Measurements from ENCODE around the gene U2AF2.

U2AF2 gene

GRCh38 chr19:55621673-55622231 lies 33.1 kb upstream of the U2AF2 start:
- DNase-seq (ENCODE audit: low read depth in 2 of 2) = no peak

- DNase-seq (ENCODE audit: low read depth in 2 of 2) = no peak
Observed at GRCh38 chr19:55622242-55622969, 32.4 kb upstream of the U2AF2 start.

DNA sequence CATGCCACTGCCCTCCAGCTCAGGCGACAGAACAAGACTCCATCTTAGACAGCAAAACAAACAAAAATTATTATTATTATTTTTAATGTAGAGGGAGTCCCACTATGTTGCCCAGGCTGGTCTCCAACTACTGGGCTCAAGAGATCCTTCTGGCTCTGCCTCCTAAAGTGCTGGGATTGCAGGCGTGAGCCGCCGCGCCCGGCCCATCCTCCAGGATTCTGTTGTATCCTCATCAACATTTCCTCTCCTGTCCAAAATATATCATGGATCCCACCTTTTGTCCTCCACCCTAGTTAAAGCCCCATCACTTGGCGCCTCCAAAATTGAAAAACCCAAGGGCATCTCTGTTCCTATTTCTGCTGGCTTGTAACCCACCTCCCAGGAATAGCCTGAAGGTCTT lies 31.7 kb upstream of the U2AF2 start:
- DNase-seq (ENCODE audit: low read depth in 2 of 2) = no peak

DNA sequence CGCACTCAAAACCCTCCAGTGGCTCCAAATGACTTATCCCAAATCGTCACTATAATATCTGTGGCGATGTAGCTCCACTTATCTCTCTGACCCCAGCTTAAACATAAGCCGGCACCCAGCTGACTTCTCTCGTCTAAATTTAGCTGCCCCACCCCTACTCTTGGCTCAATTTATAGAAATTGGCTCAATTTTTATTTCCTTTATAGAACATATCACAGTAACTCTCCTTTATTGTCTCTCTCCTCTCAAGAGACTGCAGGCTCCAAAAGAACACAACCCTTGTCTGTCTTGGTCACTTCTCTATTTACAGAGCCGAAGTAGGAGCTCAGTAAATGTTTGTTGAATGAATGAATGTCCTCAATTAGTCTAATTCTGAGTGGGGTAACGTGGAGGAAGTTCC lies 31.3 kb upstream of the U2AF2 start:
- no peak for DNase-seq (ENCODE audit: low read depth in 2 of 2)

- DNase-seq (ENCODE audit: low read depth in 2 of 2) = peak; percentile 86 to 87
Observed at GRCh38 chr19:55624109-55625003, 30.5 kb upstream of the U2AF2 start, which contains the start of gene ZNF784. ZNF784 (minus strand) TSS chr19:55624566; CDS start chr19:55624561, 5 bp downstream.

GRCh38 chr19:55625004-55625326 lies 29.9 kb upstream of the U2AF2 start:
- no peak for DNase-seq (ENCODE audit: low read depth in 2 of 2)

GRCh38 chr19:55626350-55626749 lies 28.5 kb upstream of the U2AF2 start:
- peak in 1 of 2 experiments; percentile 29 for DNase-seq (ENCODE audit: low read depth in 2 of 2)

DNA sequence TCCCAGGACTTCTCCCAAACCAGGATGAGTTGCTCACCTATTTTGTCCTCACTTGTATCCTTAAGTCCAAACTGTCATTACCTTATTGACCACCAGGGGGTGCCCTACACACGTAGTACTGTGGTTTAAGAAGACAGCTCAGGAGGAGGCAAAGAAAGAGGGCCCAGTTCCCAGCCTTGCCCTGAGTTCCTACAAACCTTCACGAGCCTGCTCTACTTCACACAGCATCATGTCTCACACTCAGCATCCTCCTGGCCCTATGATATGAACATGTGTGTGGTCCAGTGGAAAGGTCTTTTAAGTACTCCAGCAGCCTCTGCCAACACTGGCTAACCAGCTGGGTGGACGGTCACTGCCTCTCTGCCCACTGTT lies 22.4 kb upstream of the U2AF2 start:
- peak; percentile 70 to 86 for DNase-seq (ENCODE audit: low read depth in 2 of 2)

- DNase-seq (ENCODE audit: low read depth in 2 of 2) = no peak
Observed at GRCh38 chr19:55633861-55634260, 21.0 kb upstream of the U2AF2 start.

GRCh38 chr19:55635334-55635717 lies 19.5 kb upstream of the U2AF2 start:
- no peak for DNase-seq (ENCODE audit: low read depth in 2 of 2)

DNA sequence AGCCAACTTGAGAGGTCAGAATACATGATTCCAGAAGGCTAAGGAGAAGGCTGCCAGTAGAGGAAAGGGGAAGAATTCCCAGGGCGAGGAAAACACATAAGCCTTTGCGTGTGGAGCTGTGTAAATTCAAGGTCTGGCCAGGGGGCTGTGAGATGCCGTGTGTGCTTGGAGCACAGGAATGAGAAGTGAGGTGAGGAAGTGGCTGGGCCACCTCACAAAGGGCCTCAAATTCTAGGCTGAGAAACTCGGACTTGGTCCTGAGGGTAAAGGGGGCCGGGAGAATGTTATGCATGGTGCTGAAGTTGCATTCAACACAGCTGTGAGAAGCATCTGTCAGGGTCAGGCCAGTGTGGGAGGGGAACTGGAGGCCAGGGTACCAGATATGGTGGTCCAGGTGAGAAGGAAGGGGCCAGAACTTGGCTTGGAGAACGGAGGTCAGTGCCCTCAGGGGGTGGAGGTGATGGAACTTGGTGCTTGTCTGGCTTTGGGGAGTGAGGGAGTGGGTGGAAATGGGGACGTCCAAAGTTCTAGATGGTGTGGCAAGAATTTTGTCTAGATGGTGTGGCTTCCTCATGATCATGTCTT lies 18.9 kb upstream of the U2AF2 start:
- DNase-seq (ENCODE audit: low read depth in 2 of 2) = no peak

DNA sequence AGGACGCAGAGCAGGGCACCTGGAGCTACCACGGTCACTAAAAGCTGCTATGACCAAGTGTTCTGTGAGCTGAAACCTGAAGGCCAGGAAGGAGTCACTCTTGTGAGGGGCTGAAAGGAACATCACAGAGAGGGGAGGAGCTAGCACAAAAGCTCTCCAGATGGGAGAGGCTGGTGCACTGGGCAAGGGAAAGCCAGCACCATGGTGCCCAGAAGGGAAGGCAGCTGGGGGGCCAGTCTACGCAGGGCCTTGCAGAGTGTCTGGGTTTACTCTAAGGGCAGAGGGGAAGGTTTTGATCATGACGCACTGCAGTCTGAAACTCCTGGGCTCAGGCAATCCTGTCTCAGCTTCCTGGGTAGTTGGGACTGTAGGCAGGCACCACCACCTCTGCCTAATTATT lies 18.1 kb upstream of the U2AF2 start:
- no peak for DNase-seq (ENCODE audit: low read depth in 2 of 2)

GRCh38 chr19:55637534-55637933 lies 17.3 kb upstream of the U2AF2 start:
- DNase-seq (ENCODE audit: low read depth in 2 of 2) = no peak

DNA sequence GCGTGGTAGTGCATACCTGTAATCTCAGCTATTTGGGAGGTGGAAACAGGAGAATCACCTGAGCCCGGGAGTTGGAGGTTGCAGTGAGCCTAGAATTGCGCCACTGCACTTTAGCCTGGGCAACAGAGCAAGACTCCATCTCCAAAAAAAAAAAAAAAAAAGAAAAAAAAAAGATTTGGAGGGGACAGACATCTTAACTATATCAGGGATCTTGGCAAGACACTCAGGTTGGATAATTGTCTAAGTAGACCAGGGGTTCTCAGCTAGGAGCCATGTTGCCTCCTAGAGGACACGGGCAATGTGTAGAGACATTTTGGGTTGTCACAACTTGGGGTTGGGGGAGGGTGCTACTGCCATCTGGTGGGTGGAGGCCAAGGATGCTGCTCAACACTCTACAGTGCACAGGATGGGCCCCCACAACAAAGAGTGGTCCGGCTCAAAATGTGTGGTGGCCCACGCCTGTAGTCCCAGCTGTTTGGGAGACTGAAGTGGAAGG lies 15.9 kb upstream of the U2AF2 start:
- peak in 1 of 2 experiments; percentile 55 for DNase-seq (ENCODE audit: low read depth in 2 of 2)

DNA sequence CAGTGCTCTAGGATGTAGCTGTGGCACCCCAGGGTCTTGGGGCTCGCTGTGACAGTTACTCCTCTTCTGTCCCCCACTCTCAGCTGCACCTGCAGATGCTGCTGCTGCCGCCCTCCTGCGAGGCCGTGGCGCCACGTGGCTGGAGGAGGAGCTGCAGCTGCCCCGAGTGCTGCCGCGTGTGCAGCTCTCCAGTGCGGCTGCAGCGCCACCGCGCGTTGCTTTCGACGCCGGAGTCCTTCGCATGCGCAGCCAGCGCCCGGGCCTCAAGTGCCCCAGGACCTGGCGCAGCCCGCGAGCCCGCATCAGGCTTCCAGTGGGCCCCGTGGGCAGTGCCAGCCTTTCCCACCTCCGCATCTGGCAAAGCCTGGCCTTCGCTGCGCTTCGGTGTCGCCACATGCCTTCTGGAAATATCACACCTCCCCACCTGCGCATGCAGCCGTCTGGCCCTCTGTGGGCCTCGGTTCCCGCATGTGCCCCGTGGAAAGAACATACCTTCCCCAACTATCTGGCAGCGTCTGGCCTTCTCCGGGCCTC lies 14.7 kb upstream of the U2AF2 start:
- DNase-seq (ENCODE audit: low read depth in 2 of 2) = peak in 1 of 2 experiments; percentile 46

- DNase-seq (ENCODE audit: low read depth in 2 of 2) = peak in 1 of 2 experiments; percentile 64
Observed at GRCh38 chr19:55640577-55641425, 14.0 kb upstream of the U2AF2 start, which contains the start of gene ZNF580. ZNF580 (plus strand) TSS chr19:55641002; CDS start chr19:55642509, 1,507 bp downstream.

GRCh38 chr19:55641426-55642152 lies 13.2 kb upstream of the U2AF2 start:
- DNase-seq (ENCODE audit: low read depth in 2 of 2) = no peak

DNA sequence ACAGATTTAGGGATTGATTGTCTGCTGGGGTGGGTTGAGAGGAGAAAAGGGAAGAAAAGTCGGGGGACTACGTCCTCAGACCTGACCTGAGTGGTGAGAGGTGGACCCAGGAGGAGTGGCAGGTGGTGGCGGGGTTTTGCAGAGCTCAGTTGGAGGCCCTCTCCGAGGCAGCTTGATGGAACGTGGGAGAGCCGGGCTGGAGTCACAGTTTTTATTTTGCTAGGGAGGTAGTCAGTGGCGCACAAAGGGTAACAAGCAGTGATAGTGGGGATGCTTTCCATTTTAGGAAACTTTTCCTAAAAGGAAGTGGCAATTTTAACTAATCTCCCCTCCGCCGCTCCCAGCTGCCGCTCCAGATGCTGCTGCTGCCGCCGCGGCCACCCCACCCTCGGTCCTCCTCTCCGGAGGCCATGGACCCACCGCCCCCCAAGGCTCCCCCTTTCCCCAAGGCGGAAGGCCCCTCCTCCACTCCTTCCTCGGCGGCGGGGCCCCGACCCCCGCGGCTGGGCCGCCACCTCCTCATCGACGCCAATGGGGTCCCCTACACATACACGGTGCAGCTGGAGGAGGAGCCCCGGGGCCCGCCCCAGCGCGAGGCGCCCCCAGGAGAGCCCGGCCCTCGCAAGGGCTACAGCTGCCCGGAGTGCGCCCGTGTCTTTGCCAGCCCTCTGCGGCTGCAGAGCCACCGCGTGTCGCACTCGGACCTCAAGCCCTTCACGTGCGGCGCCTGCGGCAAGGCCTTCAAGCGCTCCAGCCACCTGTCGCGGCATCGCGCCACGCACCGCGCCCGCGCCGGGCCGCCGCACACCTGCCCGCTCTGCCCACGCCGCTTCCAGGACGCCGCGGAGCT lies 12.5 kb upstream of the U2AF2 start:
- peak in 1 of 2 experiments; percentile 31 for DNase-seq (ENCODE audit: low read depth in 2 of 2)
